ENCODE measurements around the gene MAZ. TPM values are rescaled to one million over a fixed set of nuclear protein-coding genes. Genes with fewer than 3 reads are reported as not detected.

MAZ gene
- total RNA-seq, 1 donor from 2014 or later, result 125 TPM

DNA sequence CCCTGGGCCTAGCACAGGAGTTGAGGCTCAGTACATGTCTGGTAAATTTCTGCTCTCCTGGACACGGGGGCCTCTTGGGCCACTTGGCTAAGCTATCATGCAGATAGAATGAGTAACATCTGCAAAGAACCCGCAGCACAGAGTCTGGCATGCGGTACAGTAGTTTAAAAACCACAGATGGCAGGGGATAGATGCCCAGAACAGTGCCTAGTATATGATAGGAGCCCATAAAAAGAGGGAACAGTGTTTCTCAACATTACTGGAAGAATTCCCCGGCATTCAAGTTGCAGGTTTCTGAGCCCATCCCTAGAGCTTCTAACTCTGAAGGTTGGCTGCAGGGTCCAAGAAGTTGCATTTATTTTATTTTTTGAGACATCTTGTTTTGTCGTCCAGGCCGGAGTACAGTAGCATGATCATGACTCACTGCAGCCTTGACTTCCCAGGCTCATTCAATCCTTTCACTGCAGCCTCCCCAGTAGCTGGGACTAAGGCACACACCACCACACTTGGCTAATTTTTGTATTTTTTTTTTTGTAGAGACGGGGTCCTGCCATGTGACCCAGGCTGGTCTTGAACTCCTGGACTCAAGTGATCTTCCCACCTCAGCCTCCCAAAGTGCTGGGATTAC is 50.9 kb downstream of the MAZ start:
- no peaks in the 10 kb centered on the region for H3K27me3 ChIP-seq (ENCODE audit: control insufficient read depth, insufficient read depth, low read length)
- no peak for FAIRE-seq
- H3K36me3 ChIP-seq (ENCODE audit: control insufficient read depth, insufficient read depth, low read length), result peaks cover 12% of the 10 kb centered on the region
- no peak for TF ChIP-seq CTCF (IDR thresholded peaks at IDR 0.05; ENCODE audit: insufficient read depth, low read length, severe bottlenecking)
- no peak overlapping the region for H3K4me3 ChIP-seq (ENCODE audit: low read depth, low read length)
- no peak for DNase-seq (ENCODE audit: low read depth)

DNA sequence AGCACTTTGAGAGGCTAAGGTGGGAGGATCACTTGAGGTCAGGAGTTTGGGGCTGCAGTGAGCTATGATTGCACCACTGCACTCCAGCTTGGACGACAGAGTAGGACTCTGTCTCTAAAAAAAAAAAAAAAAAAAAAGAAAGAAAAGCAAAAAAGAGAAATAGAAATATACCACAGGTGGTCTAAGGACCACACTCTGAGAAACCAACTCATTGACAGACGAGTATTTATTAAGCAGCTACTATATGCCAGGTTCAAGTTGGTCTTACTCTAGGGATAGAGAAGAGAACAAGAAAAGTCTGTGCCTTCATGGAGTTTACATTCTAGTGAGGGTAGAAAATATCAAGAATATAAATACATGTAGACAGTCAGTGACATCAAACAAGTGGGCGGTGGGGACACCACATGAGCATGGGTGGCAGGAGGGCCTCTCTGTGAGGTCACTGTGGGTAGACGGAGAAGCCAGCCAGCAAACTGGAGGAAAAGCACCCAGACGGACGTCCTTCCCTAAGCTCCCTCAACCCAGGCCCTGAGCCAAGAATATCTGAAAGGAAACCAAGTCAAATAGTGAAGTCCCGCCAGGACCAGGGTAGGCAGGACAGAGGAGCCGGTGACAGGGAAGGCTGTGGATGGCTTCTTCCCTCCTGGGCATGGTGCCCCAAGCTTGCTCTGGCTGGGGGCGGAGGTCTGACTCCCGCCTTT is 52.0 kb downstream of the MAZ start:
- TF ChIP-seq CTCF (IDR thresholded peaks at IDR 0.05; ENCODE audit: insufficient read depth, low read length, severe bottlenecking), result no peak
- DNase-seq (ENCODE audit: low read depth) (no peak), FAIRE-seq (no peak)
- Histone ChIP-seq H3K27me3 (ENCODE audit: control insufficient read depth, insufficient read depth, low read length) (no peaks in the 10 kb centered on the region), H3K36me3 (ENCODE audit: control insufficient read depth, insufficient read depth, low read length) (peaks cover 12% of the 10 kb centered on the region), H3K4me3 (ENCODE audit: low read depth, low read length) (no peak overlapping the region)

GRCh38 chr16:29858974-29859373 is 52.6 kb downstream of the MAZ start:
- Histone ChIP-seq H3K27me3 (ENCODE audit: control insufficient read depth, insufficient read depth, low read length) (no peaks in the 10 kb centered on the region), H3K36me3 (ENCODE audit: control insufficient read depth, insufficient read depth, low read length) (peaks cover 12% of the 10 kb centered on the region), H3K4me3 (ENCODE audit: low read depth, low read length) (no peak overlapping the region)
- no peak for TF ChIP-seq CTCF (IDR thresholded peaks at IDR 0.05; ENCODE audit: insufficient read depth, low read length, severe bottlenecking)
- DNase-seq (ENCODE audit: low read depth) (no peak), FAIRE-seq (no peak)

GRCh38 chr16:29860218-29860617 is 53.9 kb downstream of the MAZ start:
- Histone ChIP-seq H3K36me3 (ENCODE audit: control insufficient read depth, insufficient read depth, low read length) (peaks cover 12% of the 10 kb centered on the region), H3K4me3 (ENCODE audit: low read depth, low read length) (no peak overlapping the region), H3K27me3 (ENCODE audit: control insufficient read depth, insufficient read depth, low read length) (no peaks in the 10 kb centered on the region)
- TF ChIP-seq CTCF (IDR thresholded peaks at IDR 0.05; ENCODE audit: insufficient read depth, low read length, severe bottlenecking), result no peak
- DNase-seq (ENCODE audit: low read depth) (no peak), FAIRE-seq (no peak)

Other genes with a start within 250 kb of the MAZ start
- not detected in 2 replicates for gene SPN, start 143.3 kb upstream of the MAZ start, total RNA-seq
- gene QPRT, start 127.3 kb upstream of the MAZ start, total RNA-seq, result under 0.01 and 0.79 TPM in 2 replicates
- not detected in 2 replicates for gene C16orf54, start 60.5 kb upstream of the MAZ start, total RNA-seq
- not detected in 2 replicates for gene ZG16, start 28.3 kb upstream of the MAZ start, total RNA-seq
- gene KIF22, start 15.8 kb upstream of the MAZ start, total RNA-seq, result 11.3 and 12.0 TPM in 2 replicates
- gene PRRT2, start 5.7 kb downstream of the MAZ start, total RNA-seq, result not detected in 2 replicates
- 15.2 and 24.7 TPM in 2 replicates for gene PAGR1, start 9.6 kb downstream of the MAZ start, total RNA-seq
- gene MVP, start 13.9 kb downstream of the MAZ start, total RNA-seq, result 87.1 and 118 TPM in 2 replicates
- gene CDIPT, start 56.7 kb downstream of the MAZ start, total RNA-seq, result 46.1 and 53.2 TPM in 2 replicates
- 1.8 and 2.9 TPM in 2 replicates for gene SEZ6L2, start 93.0 kb downstream of the MAZ start, total RNA-seq
- 1.2 and 2.4 TPM in 2 replicates for gene ASPHD1, start 94.0 kb downstream of the MAZ start, total RNA-seq
- gene KCTD13, start 119.7 kb downstream of the MAZ start, total RNA-seq, result 8.2 and 12.2 TPM in 2 replicates
- 49.8 and 66.1 TPM in 2 replicates for gene TMEM219, start 155.6 kb downstream of the MAZ start, total RNA-seq
- gene TAOK2, start 167.3 kb downstream of the MAZ start, total RNA-seq, result 24.7 and 28.7 TPM in 2 replicates
- gene HIRIP3, start 189.1 kb downstream of the MAZ start, total RNA-seq, result 6.0 and 6.8 TPM in 2 replicates
- 15.1 and 22.6 TPM in 2 replicates for gene INO80E, start 189.7 kb downstream of the MAZ start, total RNA-seq
- not detected in 2 replicates for gene DOC2A, start 204.5 kb downstream of the MAZ start, total RNA-seq
- not detected in 2 replicates for gene C16orf92, start 216.7 kb downstream of the MAZ start, total RNA-seq
- gene TLCD3B, start 224.7 kb downstream of the MAZ start, total RNA-seq, result not detected in 2 replicates